HEK293 (cell line): ENCODE data around the gene IGF2BP2.

Experiments used
- ELK4 ChIP-seq: IDR thresholded peaks from 2 replicates; pipeline ENCODE4 v1.6.1; 2011; ENCODE audit warnings: mild to moderate bottlenecking, low read depth, low read length, borderline replicate concordance
- FEZF1 ChIP-seq: fragments of 450-650 bp; formaldehyde crosslinking; IDR thresholded peaks from 2 replicates; pipeline ENCODE4 v1.5.1; 2016; ENCODE audit warnings: missing biosample characterization, missing genetic modification characterization
- GFI1B ChIP-seq: fragments of 450-650 bp; formaldehyde crosslinking; IDR thresholded peaks from 2 replicates; pipeline ENCODE4 v1.5.1; 2016; ENCODE audit warnings: missing biosample characterization, missing genetic modification characterization
- GLIS1 ChIP-seq: fragments of 450-650 bp; formaldehyde crosslinking; IDR thresholded peaks from 2 replicates; pipeline ENCODE4 v1.5.1; 2016; ENCODE audit warnings: missing biosample characterization, missing genetic modification characterization
- INSM2 ChIP-seq: fragments of 450-650 bp; formaldehyde crosslinking; IDR thresholded peaks from 2 replicates; pipeline ENCODE4 v1.5.1; 2016; ENCODE audit warnings: missing biosample characterization, missing genetic modification characterization
- KLF8 ChIP-seq: fragments of 450-650 bp; formaldehyde crosslinking; IDR thresholded peaks from 2 replicates; pipeline ENCODE4 v1.5.1; 2016; ENCODE audit warnings: missing biosample characterization, missing genetic modification characterization
- KLF9 ChIP-seq: fragments of 450-650 bp; formaldehyde crosslinking; IDR thresholded peaks from 2 replicates; pipeline ENCODE4 v1.5.1; 2016; ENCODE audit warnings: missing biosample characterization, missing genetic modification characterization, low read depth
- MEIS1 ChIP-seq: sonication (generic); formaldehyde crosslinking; IDR thresholded peaks from 2 replicates; pipeline ENCODE4 v1.8.1; 2022; ENCODE audit warnings: missing genetic modification reagents, mild to moderate bottlenecking, borderline replicate concordance
- OVOL3 ChIP-seq: fragments of 450-650 bp; formaldehyde crosslinking; IDR thresholded peaks from 2 replicates; pipeline ENCODE4 v1.5.1; 2016; ENCODE audit warnings: missing biosample characterization, missing genetic modification characterization
- SCRT1 ChIP-seq: fragments of 450-650 bp; formaldehyde crosslinking; IDR thresholded peaks from 2 replicates; pipeline ENCODE4 v1.5.1; 2016; ENCODE audit warnings: missing biosample characterization, missing genetic modification characterization, borderline replicate concordance
- SCRT2 ChIP-seq: fragments of 450-650 bp; formaldehyde crosslinking; IDR thresholded peaks from 2 replicates; pipeline ENCODE4 v1.5.1; 2016; ENCODE audit warnings: missing biosample characterization, missing genetic modification characterization
- SP2 ChIP-seq: fragments of 450-650 bp; formaldehyde crosslinking; IDR thresholded peaks from 2 replicates; pipeline ENCODE4 v1.5.1; 2016; ENCODE audit warnings: missing biosample characterization, missing genetic modification characterization
- ZBTB1 ChIP-seq: fragments of 450-650 bp; formaldehyde crosslinking; IDR thresholded peaks from 2 replicates; pipeline ENCODE4 v1.5.1; 2016; ENCODE audit warnings: missing biosample characterization, missing genetic modification characterization
- ZBTB11 ChIP-seq: fragments of 450-650 bp; formaldehyde crosslinking; conservative IDR thresholded peaks from 2 replicates; pipeline ENCODE4 v1.5.1; 2016; ENCODE audit warnings: low read depth, missing biosample characterization, missing genetic modification characterization
- ZFP41 ChIP-seq: fragments of 450-650 bp; formaldehyde crosslinking; IDR thresholded peaks from 2 replicates; pipeline ENCODE4 v1.5.1; 2016; ENCODE audit warnings: missing biosample characterization, missing genetic modification characterization, borderline replicate concordance
- ZFP69B ChIP-seq: fragments of 450-650 bp; formaldehyde crosslinking; IDR thresholded peaks from 2 replicates; pipeline ENCODE4 v1.5.1; 2016; ENCODE audit warnings: missing biosample characterization, missing genetic modification characterization
- ZIC2 ChIP-seq: fragments of 450-650 bp; formaldehyde crosslinking; IDR thresholded peaks from 2 replicates; pipeline ENCODE4 v1.5.1; 2016; ENCODE audit warnings: missing biosample characterization, missing genetic modification characterization
- ZNF10 ChIP-seq: fragments of 450-650 bp; formaldehyde crosslinking; IDR thresholded peaks from 2 replicates; pipeline ENCODE4 v1.5.1; 2017; ENCODE audit warnings: missing biosample characterization, missing genetic modification characterization
- ZNF112 ChIP-seq: fragments of 450-650 bp; formaldehyde crosslinking; IDR thresholded peaks from 2 replicates; pipeline ENCODE4 v1.5.0; 2017; ENCODE audit warnings: missing biosample characterization, missing genetic modification characterization
- ZNF114 ChIP-seq: fragments of 450-650 bp; formaldehyde crosslinking; IDR thresholded peaks from 2 replicates; pipeline ENCODE4 v1.5.0; 2017; ENCODE audit warnings: missing biosample characterization, missing genetic modification characterization
- ZNF16 ChIP-seq: fragments of 450-650 bp; formaldehyde crosslinking; IDR thresholded peaks from 2 replicates; pipeline ENCODE4 v1.5.1; 2016; ENCODE audit warnings: low read depth, missing biosample characterization, missing genetic modification characterization
- ZNF184 ChIP-seq: fragments of 450-650 bp; IDR thresholded peaks from 2 replicates; pipeline ENCODE4 v1.5.1; 2018; ENCODE audit warnings: missing biosample characterization, mild to moderate bottlenecking, missing genetic modification characterization
- ZNF202 ChIP-seq: fragments of 450-650 bp; formaldehyde crosslinking; IDR thresholded peaks from 2 replicates; pipeline ENCODE4 v1.5.1; 2016; ENCODE audit warnings: missing biosample characterization, missing genetic modification characterization, borderline replicate concordance
- ZNF311 ChIP-seq: fragments of 450-650 bp; formaldehyde crosslinking; IDR thresholded peaks from 2 replicates; pipeline ENCODE4 v1.5.1; 2017; ENCODE audit warnings: missing biosample characterization, missing genetic modification characterization, borderline replicate concordance
- ZNF404 ChIP-seq: fragments of 450-650 bp; formaldehyde crosslinking; IDR thresholded peaks from 2 replicates; pipeline ENCODE4 v1.5.1; 2017; ENCODE audit warnings: missing biosample characterization, missing genetic modification characterization
- ZNF433 ChIP-seq: fragments of 450-650 bp; formaldehyde crosslinking; IDR thresholded peaks from 2 replicates; pipeline ENCODE4 v1.5.1; 2016; ENCODE audit warnings: missing biosample characterization, missing genetic modification characterization, low read depth
- ZNF501 ChIP-seq: fragments of 450-650 bp; formaldehyde crosslinking; IDR thresholded peaks from 2 replicates; pipeline ENCODE4 v1.5.1; 2016; ENCODE audit warnings: missing biosample characterization, missing genetic modification characterization
- ZNF510 ChIP-seq: fragments of 450-650 bp; formaldehyde crosslinking; IDR thresholded peaks from 2 replicates; pipeline ENCODE4 v1.5.1; 2018; ENCODE audit warnings: mild to moderate bottlenecking, missing genetic modification characterization, missing biosample characterization; ENCODE audit not compliant: insufficient replicate concordance
- ZNF561 ChIP-seq: fragments of 450-650 bp; IDR thresholded peaks from 2 replicates; pipeline ENCODE4 v1.5.1; 2018; ENCODE audit warnings: missing biosample characterization, missing genetic modification characterization, borderline replicate concordance
- ZNF571 ChIP-seq: fragments of 450-650 bp; formaldehyde crosslinking; IDR thresholded peaks from 2 replicates; pipeline ENCODE4 v1.5.0; 2017; ENCODE audit warnings: missing biosample characterization, missing genetic modification characterization
- ZNF585B ChIP-seq: fragments of 450-650 bp; formaldehyde crosslinking; IDR thresholded peaks from 2 replicates; pipeline ENCODE4 v1.5.1; 2016; ENCODE audit warnings: missing biosample characterization, missing genetic modification characterization
- ZNF660 ChIP-seq: fragments of 450-650 bp; IDR thresholded peaks from 2 replicates; pipeline ENCODE4 v1.5.1; 2018; ENCODE audit warnings: missing biosample characterization, mild to moderate bottlenecking, missing genetic modification characterization
- ZNF707 ChIP-seq: fragments of 450-650 bp; formaldehyde crosslinking; IDR thresholded peaks from 2 replicates; pipeline ENCODE4 v1.5.1; 2016; ENCODE audit warnings: missing biosample characterization, missing genetic modification characterization
- ZNF777 ChIP-seq: fragments of 450-650 bp; formaldehyde crosslinking; IDR thresholded peaks from 2 replicates; pipeline ENCODE4 v1.5.1; 2017; ENCODE audit warnings: missing biosample characterization, missing genetic modification characterization, borderline replicate concordance
- ZNF785 ChIP-seq: fragments of 450-650 bp; formaldehyde crosslinking; IDR thresholded peaks from 2 replicates; pipeline ENCODE4 v1.5.1; 2016; ENCODE audit warnings: missing biosample characterization, missing genetic modification characterization
- ZSCAN5A ChIP-seq: fragments of 450-650 bp; formaldehyde crosslinking; IDR thresholded peaks from 2 replicates; pipeline ENCODE4 v1.5.1; 2016; ENCODE audit warnings: missing biosample characterization, missing genetic modification characterization

IGF2BP2 gene

GRCh38 chr3:185733980-185734724 lies 90.7 kb downstream of the IGF2BP2 start (continued):
- no peak for TF ChIP-seq GFI1B (tag by site-specific recombination)
- 0 out of 2 replicates have a peak, but pooled peaks have one; percentile 21 for TF ChIP-seq ZNF501
- TF ChIP-seq SCRT1 (tag by site-specific recombination) = no peak
- TF ChIP-seq ZFP69B (tag by site-specific recombination) = no peak
- no peak for TF ChIP-seq ZSCAN5A (tag by site-specific recombination)
- TF ChIP-seq ZNF707 (tag by site-specific recombination) = no peak
- TF ChIP-seq ZNF16 (tag by site-specific recombination) = no peak
- no peak for TF ChIP-seq ELK4
- TF ChIP-seq ZNF510 = no peak
- TF ChIP-seq OVOL3 = no peak
- no peak for TF ChIP-seq ZNF571
- no peak for TF ChIP-seq ZNF114 (tag by site-specific recombination)
- TF ChIP-seq FEZF1 = peak; percentile 39
- TF ChIP-seq ZNF785 (tag by site-specific recombination) = no peak
- peak; percentile 77; the same call in 1 of the 2 replicates for TF ChIP-seq ZNF660
- no peak for TF ChIP-seq ZNF202 (tag by site-specific recombination)
- no peak for TF ChIP-seq MEIS1
- TF ChIP-seq ZNF561 (tag by site-specific recombination) = no peak
- no peak for TF ChIP-seq KLF9 (tag by site-specific recombination)
- TF ChIP-seq ZBTB1 = no peak
- no peak for TF ChIP-seq ZBTB11 (tag by site-specific recombination)
- no peak for TF ChIP-seq ZNF112 (tag by site-specific recombination)
- TF ChIP-seq ZNF433 (tag by site-specific recombination) = no peak
- TF ChIP-seq ZNF404 (tag by site-specific recombination) = no peak
- TF ChIP-seq SCRT2 (tag by site-specific recombination) = no peak
- no peak for TF ChIP-seq ZNF311 (tag by site-specific recombination)
- TF ChIP-seq ZNF184 (tag by site-specific recombination) = no peak
- TF ChIP-seq SP2 = no peak
- no peak for TF ChIP-seq INSM2 (tag by site-specific recombination)
- no peak for TF ChIP-seq GLIS1 (tag by site-specific recombination)
- TF ChIP-seq ZIC2 = no peak
- no peak for TF ChIP-seq ZNF585B (tag by site-specific recombination)
- no peak for TF ChIP-seq KLF8
- no peak for TF ChIP-seq ZNF777 (tag by site-specific recombination)
- TF ChIP-seq ZFP41 (tag by site-specific recombination) = no peak
- TF ChIP-seq ZNF10 (tag by site-specific recombination) = no peak
